NCI-H2227 (cell line): ENCODE results near the gene PDLIM5.

Source experiments
- DNase-seq: peaks from one replicate; lab custom pipeline; 2025; ENCODE audit not compliant: unreplicated experiment; lab: John Stamatoyannopoulos, UW

PDLIM5 gene

DNA sequence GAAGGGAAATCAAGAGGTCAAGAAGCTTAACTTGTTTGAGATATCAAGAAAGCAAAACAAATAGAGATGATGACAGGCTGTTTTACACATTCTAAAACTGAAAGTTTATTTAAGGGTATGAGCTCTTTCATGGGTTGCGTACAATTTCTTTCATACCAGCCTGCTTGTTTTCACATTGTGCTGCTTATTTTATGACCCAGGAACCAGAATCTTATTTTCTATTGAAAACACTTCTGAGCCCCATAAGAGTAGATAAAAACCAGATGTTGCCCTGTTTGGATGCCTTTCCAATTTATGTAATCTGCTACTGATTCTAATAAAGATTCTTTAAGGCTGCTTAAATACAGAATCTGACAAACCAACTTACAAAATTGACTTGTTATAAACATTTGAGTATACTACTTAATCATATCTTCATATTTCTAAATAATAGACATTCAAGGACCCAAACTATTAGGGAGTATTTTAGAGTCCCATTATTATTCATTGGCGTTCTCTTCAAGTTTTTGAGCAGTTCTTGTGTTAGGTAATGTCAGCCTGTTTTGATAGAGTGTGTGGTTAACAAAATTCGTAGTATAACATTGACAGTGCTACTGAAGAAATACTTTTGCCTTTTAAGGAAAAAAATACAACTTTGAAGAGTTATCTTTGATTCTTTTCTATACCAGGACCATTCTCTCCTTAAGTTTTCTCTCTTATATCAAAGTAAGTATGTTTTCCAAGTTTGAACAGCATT, 74.4 kb downstream of the PDLIM5 start:
- DNase-seq = no peak

DNA sequence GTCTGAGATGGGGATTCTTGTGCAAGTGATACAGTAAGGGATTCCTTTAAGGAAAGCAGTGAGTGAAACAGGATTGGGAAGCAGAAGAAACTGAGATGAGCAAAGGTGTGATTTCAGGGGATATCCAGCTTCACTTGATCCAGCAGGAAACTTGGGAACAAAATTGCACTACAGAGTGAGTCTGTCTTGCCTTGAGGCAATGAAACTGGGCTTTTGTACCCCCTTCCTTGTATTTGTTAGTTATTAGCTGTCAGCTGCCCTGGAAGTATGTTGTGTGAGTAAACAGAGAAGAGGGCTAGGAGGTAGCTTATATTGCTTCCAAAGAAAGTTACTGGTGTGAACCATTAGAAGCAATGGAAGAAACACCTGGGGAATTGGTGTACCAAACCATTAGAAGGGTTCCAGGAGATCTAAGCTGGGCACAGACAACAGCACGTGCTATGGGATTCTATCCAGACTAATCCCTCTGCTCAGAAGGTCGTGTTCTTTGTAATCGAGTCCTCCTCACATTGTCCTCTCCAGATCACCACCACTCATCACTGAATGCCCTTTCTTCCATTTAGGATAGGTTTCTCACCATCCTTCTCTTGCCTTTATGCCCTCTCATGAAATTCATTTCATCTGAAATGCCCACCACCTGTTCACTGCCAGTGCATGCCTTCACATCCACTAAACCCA, 76.0 kb downstream of the PDLIM5 start:
- no peak for DNase-seq

DNA sequence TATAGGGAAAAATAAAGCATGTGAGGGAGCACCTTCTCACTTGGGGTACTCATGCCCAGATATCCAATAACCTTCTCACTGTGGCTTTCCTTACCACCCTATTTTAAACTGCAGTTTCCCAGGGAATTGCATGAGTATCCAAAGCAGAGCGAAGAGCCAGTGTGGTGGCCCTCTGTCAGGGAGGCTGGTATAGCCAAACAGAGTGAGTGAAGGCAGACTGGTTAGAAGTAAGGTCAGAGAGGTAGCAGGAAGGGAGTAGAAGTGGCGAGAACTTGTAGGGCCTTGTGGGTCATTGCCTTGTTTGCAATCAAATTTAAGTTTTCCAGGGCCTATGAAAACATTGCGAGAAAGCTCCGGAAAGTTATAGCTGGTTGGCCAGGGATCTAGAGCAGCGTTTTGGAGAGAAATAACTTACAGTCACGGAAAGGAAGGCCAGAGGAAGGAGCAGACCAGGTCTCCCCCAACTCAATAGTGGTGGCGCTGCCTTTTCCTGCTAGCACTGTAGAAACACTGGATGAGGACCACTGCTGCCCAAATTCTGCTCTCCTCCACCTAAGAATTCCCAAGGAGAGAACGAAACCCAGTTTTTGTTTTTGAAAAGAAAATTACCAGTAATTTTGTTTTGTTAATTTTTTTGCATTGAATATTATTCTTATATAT, 77.2 kb downstream of the PDLIM5 start:
- DNase-seq = no peak

DNA sequence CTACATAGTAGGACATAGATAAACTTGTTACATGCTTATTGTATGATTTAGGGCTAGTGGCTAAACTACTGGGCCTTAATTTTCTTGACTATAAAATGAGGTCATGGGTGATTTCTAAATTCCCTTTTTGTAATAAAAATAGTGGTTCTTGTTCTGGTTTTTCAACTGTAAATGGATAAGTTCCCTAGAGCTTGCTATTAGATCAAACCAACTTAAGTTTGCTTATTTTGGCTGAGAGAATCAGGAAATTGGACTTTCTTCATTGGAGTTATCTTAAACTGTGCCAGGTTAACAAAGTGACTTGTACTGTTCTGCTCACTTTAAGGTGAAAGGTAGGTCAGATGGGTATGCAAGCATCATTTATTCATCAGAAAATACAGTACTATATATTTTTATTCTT, 78.3 kb downstream of the PDLIM5 start:
- no peak for DNase-seq

DNA sequence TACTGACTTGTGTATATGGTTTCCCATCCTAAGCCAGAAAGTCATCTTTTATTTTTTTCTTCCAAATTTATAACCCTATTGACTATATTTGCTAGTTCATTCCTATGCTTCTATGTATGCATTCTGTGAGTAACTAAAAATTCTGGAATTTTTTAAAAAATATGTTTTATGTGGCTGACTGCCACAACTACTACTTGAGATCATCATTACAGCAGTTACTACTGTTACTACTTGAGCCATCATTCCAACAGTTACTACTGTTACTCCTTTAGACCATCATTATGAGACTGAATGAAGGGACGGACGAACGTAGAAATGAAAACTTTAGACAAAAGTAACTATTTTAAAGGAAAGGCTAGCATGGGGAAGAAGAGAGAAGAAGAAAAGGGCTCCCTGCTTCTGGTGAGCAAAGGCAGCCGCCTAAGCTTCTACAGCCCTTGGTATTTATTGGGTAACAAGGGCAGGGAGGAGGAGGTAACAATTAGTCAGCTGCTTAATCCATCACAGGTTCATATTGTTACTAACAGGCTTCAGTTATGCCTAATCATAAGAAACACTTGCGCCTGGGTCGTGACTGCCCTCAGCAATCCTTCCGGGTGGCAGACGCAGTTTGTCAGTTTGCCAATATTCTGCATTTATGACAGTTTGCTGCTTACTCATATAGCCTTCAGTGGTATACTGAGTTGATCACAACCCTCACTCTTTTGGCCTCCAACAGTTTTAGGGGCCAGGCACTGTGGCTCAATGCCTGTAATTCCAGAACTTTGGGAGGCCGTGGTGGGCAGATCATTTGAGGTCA, 80.4 kb downstream of the PDLIM5 start:
- DNase-seq = no peak

DNA sequence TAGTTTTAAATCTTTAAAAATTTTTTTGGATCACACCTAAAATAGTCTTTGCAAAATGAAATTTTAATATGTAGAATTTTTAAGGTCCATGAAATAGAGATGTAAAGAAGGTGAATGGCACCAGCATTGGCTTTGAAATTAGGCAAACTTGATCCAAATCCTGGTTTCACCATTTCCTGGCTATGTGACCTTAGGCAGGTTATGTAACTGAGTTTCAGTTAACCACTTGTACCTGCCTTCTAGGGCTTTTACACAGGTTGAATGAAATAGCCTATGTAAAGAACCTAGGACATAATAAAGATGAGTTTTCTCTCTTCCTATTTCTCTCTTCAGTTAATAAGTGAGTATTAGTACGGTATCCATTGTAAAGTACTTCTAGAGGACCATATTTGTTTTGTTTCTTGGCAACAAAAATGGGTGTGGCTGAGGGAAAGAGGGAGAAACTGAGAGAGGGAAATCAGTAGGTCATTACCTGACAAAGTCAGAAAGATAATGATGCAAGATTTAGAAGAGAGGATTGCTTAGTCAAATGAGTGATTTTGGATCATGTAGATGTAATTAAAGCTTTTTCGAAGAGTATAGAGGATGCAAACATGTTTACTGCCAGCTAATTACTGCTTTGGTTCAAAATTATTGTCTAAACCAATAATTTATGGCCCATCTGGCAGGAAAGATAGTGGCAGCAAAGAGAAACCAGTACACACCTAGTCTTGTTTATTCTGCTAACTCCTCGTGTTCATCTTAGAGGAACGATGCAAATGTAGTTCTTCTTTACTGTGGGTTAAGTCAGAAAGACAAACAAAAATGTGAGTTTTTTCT, 81.9 kb downstream of the PDLIM5 start:
- DNase-seq = no peak

DNA sequence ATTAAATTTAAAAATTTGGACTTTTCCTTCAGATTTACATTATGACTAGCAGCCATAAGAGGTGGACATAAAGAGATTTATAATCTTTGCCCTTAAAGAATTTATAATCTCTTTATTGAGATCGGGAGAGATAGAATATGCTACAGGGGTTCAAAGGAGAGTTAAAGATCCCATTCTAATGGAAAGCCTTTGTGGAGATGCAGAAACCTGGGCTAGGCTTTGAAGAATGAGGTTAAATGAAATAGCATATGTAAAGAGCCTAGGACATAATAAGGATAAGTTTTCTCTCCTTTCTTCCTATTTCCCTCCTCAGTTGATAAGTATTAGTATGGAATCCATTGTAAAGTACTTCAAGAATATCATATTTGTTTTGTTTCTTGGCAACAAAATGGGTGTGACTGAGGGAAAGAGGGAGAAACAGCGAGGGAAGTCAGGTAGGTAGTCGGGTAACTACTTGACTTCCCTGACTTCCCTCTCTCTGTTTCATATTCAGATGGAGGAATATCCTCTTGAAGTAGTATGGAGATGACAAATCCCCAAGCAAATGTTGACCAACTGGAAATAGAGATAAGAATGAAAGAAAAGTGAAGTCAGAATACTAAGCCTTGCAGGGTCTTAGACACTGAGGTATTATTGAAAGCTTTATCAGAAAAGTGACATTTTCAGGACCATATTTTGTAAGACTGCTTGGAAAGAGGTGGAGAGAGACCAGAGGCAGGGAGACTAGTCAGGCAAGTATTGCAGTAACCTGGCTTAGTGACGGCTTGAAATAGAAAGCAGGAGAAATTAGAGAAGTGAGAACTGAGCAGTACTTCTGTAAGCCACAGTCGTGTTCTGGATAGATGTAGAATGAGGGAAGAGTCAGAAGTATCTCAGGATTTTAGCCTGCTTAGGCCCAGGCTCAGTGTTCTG, 82.9 kb downstream of the PDLIM5 start:
- no peak for DNase-seq

DNA sequence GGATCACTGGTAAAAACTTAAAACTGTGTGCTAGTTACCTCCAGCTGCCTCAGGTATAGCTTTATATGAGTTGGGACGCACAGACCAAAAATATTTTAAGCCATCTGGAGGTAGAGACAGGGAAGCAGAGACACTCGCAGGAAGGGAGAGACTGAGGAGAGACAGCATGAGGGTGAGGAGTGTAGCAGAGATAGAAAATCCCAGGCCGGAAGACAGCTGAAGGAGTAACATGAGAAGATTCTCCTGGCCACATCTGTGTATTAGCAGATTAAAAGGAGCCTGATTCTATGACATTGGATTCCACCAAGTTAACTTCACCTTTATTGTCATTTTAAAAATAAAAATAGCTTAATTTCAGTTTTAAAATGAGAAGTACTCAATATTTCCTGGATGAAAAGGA, 84.3 kb downstream of the PDLIM5 start:
- DNase-seq = no peak

DNA sequence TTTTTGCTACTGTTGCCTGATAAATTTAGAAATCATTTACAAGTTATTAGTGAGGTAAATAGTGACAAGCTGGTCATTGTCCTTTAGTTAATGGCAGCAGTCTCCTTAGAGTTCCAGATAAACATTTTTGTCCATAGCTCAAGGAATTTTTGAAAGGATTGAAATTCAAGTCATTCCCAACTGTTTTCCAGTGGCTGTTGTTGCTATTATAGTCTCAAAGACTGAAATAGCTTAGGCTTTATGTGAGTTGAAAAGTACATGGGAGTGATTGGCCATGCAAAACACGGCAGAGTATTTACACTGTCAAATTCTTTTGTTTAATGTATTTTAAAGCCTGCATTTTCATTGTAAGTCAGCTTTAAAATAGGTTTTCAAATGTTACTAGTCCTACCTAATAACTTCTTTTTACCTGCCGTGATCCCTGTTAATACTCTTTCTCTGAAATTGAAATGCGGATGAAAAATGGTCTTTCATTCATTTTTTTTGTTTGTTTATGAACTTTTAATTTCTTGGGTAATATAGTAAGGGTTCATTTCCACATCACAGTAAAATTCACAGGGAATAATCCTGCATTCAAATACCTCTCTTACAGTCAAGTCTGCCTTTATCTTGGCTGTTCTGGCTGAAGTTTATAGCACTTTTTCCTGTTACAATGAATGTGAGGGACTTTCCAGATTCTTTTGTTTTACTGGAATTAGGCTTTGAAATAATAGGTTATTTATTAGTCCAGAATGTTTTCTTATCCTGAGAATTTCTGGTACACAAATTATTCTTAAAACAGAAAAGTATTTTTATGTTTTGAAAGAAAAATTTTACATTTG, 85.1 kb downstream of the PDLIM5 start:
- no peak for DNase-seq

DNA sequence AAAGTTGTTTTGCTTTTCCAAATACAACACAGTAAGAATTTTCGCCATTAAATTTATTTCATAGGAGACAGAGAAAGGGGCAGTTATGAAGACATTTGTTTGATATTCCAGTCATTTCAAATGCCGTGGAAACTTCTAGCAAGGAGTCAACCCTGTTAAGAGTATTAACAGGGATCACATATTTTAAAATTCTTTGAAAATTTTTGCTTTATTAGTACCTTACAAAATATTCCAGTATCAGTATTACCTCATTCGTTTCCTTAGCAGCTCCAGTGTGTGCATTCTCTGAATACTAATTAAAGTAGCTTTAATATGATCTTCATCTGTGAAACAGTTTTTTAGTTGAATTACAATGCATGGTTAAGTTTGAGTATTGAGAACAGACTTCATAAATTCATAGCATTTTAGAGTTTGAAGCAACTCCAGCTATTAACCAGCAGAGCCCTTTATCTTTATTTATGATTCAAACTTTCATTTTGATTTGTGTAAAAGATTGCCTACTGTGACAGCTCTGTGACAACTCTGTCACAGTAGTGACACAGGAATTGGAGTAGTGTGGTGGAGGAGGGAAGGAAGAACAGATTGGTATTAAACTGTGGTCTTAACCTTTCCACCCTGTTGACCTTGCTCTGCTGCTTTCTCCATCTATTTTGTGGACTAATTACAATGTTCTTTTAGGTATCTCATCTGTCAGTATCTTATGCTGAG, 86.3 kb downstream of the PDLIM5 start:
- no peak for DNase-seq

DNA sequence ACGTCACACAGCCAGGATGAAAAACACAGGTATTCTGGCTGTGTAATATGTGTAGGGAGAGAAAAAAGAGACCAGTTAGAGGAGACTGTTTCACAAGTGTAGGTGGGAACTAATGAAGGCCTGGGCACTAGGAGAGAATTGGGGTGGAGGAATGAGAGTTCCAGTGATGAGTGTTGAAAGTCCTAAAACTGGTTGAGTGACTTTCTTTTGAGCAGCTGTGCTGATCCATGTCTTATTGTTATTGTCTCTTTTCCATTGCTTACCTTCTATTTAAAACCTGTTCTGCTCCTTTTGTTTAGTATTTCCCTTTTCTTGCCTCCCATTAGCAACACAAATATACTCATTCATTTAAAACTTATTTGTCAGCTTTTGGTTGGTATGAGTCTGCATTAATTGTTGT, 88.7 kb downstream of the PDLIM5 start:
- DNase-seq = no peak

DNA sequence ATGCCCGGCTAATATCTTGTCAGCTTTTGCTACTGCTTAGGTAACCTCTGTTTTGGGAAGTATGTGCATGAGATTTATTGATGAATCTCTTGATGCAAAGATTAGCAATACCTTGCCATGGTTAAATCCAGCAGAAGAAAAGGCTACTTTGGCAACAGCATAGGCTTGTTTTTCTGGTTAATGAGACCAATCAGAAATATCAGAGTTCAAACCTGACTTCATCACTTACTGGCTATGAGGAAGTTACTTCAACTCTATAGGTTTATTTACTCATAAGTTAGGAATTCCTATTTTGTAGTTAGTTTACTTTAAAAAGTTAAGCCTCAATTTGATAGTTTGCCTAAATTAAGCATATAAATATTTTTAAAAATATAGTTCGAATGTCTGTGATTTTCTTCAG, 93.1 kb downstream of the PDLIM5 start:
- DNase-seq = no peak

DNA sequence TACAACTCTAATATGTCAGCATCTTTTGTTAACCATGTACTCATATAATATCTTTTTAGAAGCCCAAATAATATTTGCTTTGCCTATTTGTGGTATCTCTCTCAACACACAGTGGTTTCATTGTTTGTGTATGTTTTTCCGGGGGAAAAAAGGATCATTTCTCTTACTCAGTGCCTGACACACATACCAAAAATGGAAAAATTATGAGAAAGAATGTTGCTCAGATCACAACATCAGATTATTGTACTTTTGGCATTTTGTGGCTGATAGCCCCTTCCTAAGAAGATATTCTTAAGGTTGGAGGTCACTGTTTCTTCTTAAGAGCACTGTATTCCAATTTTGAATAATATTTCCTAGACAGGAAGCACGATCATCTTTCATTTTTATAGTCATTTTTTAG, 93.6 kb downstream of the PDLIM5 start:
- no peak for DNase-seq

DNA sequence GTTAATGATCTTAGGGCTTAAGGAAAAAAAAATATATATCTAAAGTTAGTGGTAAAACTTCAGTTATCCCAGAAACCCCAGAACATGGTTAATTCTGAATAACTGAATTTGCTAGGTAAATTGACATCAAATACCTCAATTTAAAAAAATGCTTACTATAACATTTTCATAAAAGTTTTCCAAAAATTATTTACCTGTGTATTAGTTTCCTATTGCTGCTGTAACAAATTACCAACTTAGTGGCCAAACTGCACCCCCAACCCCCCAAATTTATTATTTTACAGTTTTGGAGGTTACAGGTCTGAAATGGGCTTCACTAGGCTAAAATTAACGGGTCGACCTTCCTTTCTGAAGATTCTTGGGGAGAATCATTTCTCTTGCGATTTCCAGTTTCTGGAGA, 95.2 kb downstream of the PDLIM5 start:
- no peak for DNase-seq

DNA sequence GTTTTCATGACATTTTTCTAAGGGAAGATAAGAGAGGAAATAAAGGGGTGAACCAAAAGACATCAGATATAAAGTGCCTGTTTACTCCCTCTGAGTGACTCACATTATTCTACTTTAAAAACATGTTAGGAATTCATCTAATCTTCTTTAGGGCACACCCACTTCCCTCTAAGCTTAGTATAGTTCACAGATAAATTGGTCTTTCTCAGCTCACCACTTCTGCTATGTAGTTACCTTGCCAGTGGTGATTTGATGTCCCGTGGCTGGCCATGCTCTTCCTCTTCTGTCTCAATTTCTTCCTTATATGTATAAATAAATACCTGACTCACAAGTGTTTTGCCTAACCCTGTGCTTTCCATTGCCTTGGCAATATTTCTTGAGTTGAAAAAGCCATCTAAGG, 96.8 kb downstream of the PDLIM5 start:
- DNase-seq = no peak

DNA sequence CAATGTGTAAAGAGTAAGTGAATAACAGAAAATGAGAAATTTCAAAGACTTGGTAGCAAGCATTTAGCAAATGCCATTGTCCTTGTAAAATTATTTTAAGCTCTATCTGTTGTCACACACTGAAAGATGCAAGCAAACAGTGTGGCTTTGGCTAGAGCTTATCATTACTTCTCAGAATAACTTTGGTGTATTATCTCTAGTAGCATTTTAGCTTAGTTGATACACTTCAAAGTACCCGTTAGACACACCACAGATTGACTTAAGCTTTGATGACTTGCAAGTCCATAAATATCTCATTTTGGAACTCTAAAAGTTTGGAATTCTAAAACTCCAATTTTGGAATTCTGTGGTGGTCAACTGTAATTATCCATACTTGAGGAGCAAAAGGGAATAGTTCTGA, 98.6 kb downstream of the PDLIM5 start:
- DNase-seq = no peak

DNA sequence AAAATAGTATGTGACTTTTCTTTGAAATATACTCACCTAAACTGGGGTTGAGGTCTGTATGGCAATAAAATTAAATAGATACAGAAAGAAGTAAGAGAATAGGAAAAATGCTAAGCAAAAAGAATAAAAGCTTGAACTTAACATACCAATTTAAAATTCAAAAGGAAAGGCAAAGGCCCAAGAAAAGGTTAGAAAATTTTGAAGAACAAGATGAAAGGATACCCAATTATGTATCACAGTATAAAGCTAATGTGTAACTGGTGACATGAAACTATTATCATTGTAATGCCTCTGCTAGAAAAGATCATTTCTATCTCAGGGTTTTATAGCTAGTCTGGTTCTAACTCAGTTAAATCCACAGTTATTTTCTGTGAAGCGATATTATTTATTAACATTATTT, 99.1 kb downstream of the PDLIM5 start:
- no peak for DNase-seq
